Peyer's patch (tissue), 4 donors: ENCODE measurements around the gene ACOX2.

Experiments
- CTCF ChIP-seq, 6 experiments: fragments of 450-650 bp in 4 of 6; fragments of 200-600 bp in 2 of 6; sonication (generic) in 1 of 6; IDR thresholded peaks; one replicate each; pipeline ENCODE4 v1.5.1; 2017 to 2019; ENCODE audit warnings: antibody characterized with exemption in 6 of 6, mild to moderate bottlenecking in 3 of 6, moderate library complexity in 1 of 6
- POLR2A ChIP-seq, 2 donors: fragments of 450-650 bp; IDR thresholded peaks; one replicate each; pipeline ENCODE4 v1.5.1; 2017; ENCODE audit warnings: antibody characterized with exemption in 2 of 2, mild to moderate bottlenecking in 2 of 2, moderate library complexity in 2 of 2

- no peak for TF ChIP-seq CTCF (IDR thresholded peaks at IDR 0.05)
- TF ChIP-seq POLR2A (IDR thresholded peaks at IDR 0.05): no peak
Measured at GRCh38 chr3:58580826-58581327, 43.9 kb upstream of the ACOX2 start.
